Activated T-helper 2 cell treated with anti-CD3 and anti-CD28 coated beads, Interferon-gamma antibody, Interleukin-2, Interleukin-4, amounts not matched to agents 10 μg/mL and 5 μg/mL and 100 μg/mL, durations not matched to agents 14 hours and 24 hours and 36 hours (primary cell): ENCODE measurements around the gene PFKL. TPM values are rescaled to one million over a fixed set of nuclear protein-coding genes. Genes with fewer than 3 reads are reported as not detected.
A peak's percentile ranks its signal among the peaks of the same experiment; 100 is the strongest.

Experiments
- DNase-seq: peaks from one replicate; pipeline ENCODE4 v3.0.0; 2021; ENCODE audit warnings: low spot score
- H3K27ac Mint-ChIP-seq: one replicate; pipeline ENCODE4 v1.8.0; 2021; ENCODE audit warnings: mixed read lengths
- H3K27me3 Mint-ChIP-seq: one replicate; pipeline ENCODE4 v1.8.0; 2021; ENCODE audit warnings: low read depth, mixed read lengths
- H3K36me3 Mint-ChIP-seq: one replicate; pipeline ENCODE4 v1.8.0; 2021; ENCODE audit warnings: low read depth, mixed read lengths
- H3K4me1 Mint-ChIP-seq: one replicate; pipeline ENCODE4 v1.8.0; 2021; ENCODE audit warnings: low read depth, mixed read lengths
- H3K4me3 Mint-ChIP-seq: one replicate; pipeline ENCODE4 v1.8.0; 2021; ENCODE audit warnings: low read depth, mild to moderate bottlenecking, moderate library complexity, mixed read lengths
- H3K9me3 Mint-ChIP-seq: one replicate; pipeline ENCODE4 v1.8.0; 2021; ENCODE audit warnings: mixed read lengths
- intact Hi-C: fragments of 100-400 bp; cut with micrococcal nuclease; formaldehyde crosslinking; loops from one replicate; pipeline ENCODE4 v1.15.1; 2023
- total RNA-seq: library from RNA; stranded (reverse); gene quantifications from 2 replicates; pipeline ENCODE4 v1.2.3, GENCODE V29; 2022

The PFKL gene
- total RNA-seq, 1 donor from 2014 or later, result 156 TPM

DNA sequence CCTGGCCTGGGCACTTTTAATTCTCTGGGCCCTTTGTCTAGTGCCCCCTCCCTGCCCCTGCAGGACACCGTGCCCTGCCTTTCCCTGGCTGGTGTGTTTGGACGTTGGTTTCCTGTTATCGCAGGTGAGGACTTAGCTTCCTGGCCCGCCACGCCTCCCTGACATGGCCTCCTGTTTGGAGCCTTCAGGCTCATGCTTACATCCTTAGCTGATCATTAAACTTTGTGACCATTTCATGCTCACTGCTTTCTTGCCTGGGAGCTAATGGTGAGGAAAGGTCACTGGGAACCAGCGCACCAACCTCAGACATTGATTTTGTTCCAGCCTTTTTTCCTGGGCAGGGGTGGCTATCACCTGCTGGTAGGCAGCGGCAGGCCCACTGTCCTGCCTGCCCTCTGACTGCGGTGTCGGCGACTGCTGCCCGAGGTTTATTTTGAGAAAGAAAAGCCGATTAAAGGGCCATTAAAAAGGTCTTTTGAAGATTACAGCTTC, 3.7 kb downstream of the PFKL start:
- no peaks in the 10 kb centered on the region for H3K27me3 Mint-ChIP-seq
- no peaks in the 10 kb centered on the region for H3K9me3 Mint-ChIP-seq
- intact Hi-C loops, result no loop called here
- no peak for DNase-seq
- H3K36me3 Mint-ChIP-seq, result peaks cover 29% of the 10 kb centered on the region
- peak overlapping the region; percentile 52 for H3K4me3 Mint-ChIP-seq
- peak overlapping the region; percentile 47 for H3K27ac Mint-ChIP-seq
- H3K4me1 Mint-ChIP-seq, result peaks cover 25% of the 10 kb centered on the region

DNA sequence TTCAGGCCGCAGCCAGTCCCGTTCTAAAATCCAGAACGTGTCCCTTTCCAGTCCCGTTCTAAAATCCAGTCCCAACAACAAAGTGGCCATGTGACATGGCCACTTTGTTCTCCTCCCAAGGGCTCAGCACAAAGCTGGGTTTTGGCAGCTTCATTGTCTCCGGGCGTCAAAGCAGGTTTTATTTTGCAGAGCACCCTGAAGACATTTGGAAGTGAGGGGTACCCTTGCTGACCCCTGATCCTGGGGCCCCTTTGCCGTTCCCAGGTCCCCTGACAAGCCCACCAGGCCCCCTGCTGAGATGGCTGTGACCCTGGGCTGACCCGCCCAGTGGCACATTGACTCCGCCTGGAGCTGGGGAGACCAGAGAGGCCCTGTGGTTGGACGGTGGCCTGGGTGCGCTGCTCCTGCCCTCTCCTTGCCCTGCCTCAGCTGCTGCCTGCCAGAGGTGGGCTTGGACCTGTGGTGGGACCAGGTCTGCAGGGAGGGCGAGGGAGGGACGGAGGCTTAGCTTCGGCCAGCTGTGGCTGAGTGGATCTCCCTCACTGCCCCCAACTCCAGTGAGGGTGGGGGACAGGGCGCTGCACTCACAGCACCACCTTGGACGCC, 4.3 kb downstream of the PFKL start:
- intact Hi-C loops, result no loop called here
- H3K36me3 Mint-ChIP-seq, result peaks cover 29% of the 10 kb centered on the region
- no peaks in the 10 kb centered on the region for H3K9me3 Mint-ChIP-seq
- no peak overlapping the region for H3K4me3 Mint-ChIP-seq
- no peak for DNase-seq
- peaks cover 22% of the 10 kb centered on the region for H3K4me1 Mint-ChIP-seq
- no peaks in the 10 kb centered on the region for H3K27me3 Mint-ChIP-seq
- no peak overlapping the region for H3K27ac Mint-ChIP-seq

DNA sequence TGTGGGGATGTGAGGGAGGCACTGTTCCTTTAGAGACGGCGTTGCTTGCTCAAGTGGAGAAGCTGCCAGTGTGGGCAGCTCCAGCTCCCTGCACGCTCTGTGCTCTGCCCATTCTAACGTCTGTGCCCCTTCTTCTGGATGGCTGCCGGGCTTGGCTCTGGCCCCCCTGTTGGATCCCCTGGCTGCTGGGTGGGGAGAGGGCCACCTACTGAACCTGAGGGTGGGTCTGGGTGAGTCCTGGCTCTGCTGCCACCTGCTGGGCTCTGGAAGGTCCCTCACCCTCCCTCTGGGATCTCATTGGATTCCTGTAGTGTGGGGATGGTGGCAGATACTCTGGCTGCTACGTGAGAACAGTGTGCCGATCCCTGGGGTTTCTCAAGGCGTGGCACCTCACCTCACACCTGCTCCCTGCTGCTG, 5.0 kb downstream of the PFKL start:
- intact Hi-C loops, result no loop called here
- Mint-ChIP-seq H3K27me3 (no peaks in the 10 kb centered on the region), H3K36me3 (peaks cover 29% of the 10 kb centered on the region), H3K4me1 (peaks cover 19% of the 10 kb centered on the region), H3K4me3 (no peak overlapping the region), H3K27ac (peak overlapping the region; percentile 72), H3K9me3 (no peaks in the 10 kb centered on the region)
- no peak for DNase-seq

DNA sequence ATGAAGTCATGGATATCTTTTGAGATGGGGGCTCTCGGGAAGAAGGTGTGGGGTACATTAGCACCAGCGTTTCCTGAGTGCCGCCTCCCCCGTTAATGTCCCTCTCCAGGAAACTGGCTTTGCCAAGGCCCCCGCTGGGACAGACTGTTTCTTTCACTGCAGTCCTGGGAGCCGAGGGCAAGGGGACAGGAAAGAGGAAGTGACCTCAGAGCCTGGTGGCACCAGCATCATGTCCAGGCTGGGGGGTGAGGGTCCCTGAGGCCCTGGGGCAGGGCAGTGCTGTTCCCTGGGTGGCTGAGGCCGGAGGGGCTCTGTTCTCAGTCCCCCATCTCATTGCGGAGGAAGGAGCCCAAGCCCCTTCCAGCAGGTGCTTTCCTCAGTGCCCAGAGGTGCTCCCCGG, 5.8 kb downstream of the PFKL start:
- no peak for DNase-seq
- Mint-ChIP-seq H3K27me3 (no peaks in the 10 kb centered on the region), H3K4me3 (no peak overlapping the region), H3K9me3 (no peaks in the 10 kb centered on the region), H3K27ac (no peak overlapping the region), H3K36me3 (peaks cover 28% of the 10 kb centered on the region), H3K4me1 (peaks cover 19% of the 10 kb centered on the region)
- intact Hi-C loops, result no loop called here

DNA sequence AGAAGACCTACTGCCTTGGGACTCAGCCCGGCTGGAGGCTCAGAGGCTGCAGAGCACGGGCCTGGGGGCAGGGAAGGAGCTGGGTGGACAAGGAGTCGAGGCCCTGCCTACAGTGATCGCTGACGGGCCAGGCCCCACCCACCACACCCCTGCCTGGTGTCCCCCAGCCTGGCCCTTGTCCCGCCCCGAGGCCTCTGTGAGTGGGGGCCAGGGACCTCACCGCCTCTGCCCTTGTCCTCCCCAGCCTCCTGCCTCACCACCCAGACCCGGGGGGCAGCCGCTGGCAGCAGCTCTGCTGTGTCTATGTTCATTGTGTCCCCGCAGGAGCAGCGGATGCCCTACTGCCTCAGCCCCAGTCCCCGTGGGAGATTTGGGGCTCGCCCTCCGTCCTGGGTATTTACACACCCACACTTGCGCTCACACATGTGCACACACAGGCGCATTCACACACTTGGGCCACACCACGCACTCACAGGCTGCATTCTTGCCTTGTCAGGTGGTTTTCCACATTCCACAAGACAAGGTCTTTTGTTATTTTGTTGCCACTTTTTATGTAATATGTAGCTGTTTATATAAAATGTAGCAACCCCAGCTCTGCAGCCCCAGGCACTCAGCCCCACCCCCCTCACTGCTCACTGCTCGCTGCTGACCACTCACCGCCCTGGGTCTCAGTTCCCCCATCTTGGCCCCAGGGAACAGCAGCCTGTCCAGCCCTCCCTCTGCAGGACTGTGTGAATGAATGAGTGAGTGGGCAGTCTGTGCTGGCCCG, 7.3 kb downstream of the PFKL start:
- Mint-ChIP-seq H3K4me3 (no peak overlapping the region), H3K9me3 (no peaks in the 10 kb centered on the region), H3K27ac (no peak overlapping the region), H3K36me3 (peaks cover 34% of the 10 kb centered on the region), H3K27me3 (no peaks in the 10 kb centered on the region), H3K4me1 (peaks cover 12% of the 10 kb centered on the region)
- intact Hi-C loops, result no loop called here
- DNase-seq, result no peak

DNA sequence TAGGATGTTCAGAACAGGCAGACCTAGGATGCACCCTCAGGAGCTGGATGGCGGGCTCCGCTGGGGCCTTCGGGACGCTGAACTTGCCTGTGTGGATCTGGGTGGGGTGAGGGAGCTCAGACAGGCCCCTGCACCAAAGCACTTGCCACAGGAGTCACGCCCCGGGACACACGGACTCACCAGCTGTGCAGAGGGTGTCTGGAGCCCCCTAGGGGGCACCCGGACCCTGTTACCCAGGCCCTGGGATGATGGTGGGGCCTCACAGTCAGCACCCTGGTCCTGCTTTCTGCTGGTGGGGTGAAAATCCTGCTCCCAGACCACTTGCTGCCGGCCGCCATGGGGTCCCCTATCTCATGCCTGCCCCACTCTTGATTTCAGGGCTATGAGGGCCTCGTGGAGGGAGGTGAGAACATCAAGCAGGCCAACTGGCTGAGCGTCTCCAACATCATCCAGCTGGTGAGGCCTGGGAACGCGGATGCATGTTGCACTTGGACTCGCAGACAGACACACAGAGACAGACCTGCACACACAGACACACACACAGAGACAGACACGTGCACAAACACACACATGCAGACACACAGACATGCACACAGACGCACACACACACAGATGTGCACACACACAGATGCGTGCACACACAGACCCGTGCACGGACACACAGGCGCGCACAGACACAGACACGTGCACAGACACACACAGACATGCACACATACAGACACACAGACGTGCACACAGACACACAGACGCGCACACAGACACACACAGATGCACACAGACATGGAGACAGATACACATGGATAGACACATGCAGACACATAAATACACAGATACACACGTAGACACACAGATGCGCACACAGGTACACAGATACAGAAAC, 11.0 kb downstream of the PFKL start:
- H3K36me3 Mint-ChIP-seq, result peaks cover 36% of the 10 kb centered on the region
- no peak for DNase-seq
- no peak overlapping the region for H3K27ac Mint-ChIP-seq
- H3K27me3 Mint-ChIP-seq, result no peaks in the 10 kb centered on the region
- intact Hi-C loops, result no loop called here
- no peak overlapping the region for H3K4me3 Mint-ChIP-seq
- no peaks in the 10 kb centered on the region for H3K4me1 Mint-ChIP-seq
- H3K9me3 Mint-ChIP-seq, result no peaks in the 10 kb centered on the region

DNA sequence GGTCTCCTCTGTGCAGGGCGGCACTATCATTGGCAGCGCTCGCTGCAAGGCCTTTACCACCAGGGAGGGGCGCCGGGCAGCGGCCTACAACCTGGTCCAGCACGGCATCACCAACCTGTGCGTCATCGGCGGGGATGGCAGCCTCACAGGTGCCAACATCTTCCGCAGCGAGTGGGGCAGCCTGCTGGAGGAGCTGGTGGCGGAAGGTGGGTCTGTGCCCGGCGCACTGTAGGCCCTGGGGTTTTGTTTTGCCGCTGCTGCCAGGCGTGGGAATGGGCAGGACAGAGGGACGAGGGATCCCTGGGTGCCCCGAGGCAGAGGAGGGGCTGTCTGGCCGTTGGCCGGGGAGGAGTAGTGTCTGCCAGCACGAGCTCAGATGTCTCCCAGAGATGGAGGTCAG, 12.2 kb downstream of the PFKL start:
- H3K4me3 Mint-ChIP-seq, result no peak overlapping the region
- peaks cover 35% of the 10 kb centered on the region for H3K36me3 Mint-ChIP-seq
- no peaks in the 10 kb centered on the region for H3K9me3 Mint-ChIP-seq
- H3K27me3 Mint-ChIP-seq, result no peaks in the 10 kb centered on the region
- intact Hi-C loops, result no loop called here
- no peak for DNase-seq
- no peaks in the 10 kb centered on the region for H3K4me1 Mint-ChIP-seq
- no peak overlapping the region for H3K27ac Mint-ChIP-seq

DNA sequence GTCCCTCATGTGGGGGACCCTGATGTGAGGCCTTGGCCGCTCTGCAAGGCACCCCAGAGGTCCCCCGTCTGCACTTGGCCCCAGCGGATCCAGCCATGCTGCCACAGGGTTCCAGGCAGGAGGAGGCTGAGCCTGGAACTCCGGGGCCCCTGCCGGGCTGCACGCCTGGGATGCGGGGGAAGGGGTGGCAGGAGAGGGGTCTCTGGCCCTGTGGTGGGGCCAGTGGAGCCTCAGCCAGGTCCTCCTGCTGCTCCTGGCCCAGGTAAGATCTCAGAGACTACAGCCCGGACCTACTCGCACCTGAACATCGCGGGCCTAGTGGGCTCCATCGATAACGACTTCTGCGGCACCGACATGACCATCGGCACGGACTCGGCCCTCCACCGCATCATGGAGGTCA, 12.9 kb downstream of the PFKL start:
- no peak for DNase-seq
- Mint-ChIP-seq H3K36me3 (peaks cover 29% of the 10 kb centered on the region), H3K4me3 (no peak overlapping the region)

DNA sequence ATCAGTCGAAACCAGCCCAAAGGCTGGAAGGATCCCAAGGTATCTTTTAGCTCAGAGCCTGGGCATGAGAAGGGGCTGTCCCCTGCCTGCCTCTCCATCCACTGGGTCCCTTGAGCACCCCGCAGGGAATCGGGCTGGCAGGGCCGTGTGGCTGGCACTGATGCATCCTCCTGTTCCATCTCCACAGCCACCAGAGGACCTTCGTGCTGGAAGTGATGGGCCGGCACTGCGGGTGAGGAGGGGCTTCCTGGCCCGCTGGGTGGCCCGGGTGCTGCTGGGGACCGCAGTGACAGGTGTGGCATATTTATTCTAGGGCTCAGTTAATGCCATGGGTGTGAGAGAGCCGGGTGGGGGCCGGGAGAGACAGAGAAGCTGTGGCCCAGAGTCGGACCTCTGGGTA, 13.6 kb downstream of the PFKL start:
- Mint-ChIP-seq H3K27me3 (no peaks in the 10 kb centered on the region), H3K4me1 (no peaks in the 10 kb centered on the region), H3K36me3 (peaks cover 26% of the 10 kb centered on the region), H3K4me3 (no peak overlapping the region), H3K9me3 (no peaks in the 10 kb centered on the region), H3K27ac (no peak overlapping the region)
- intact Hi-C loops, result no loop called here
- DNase-seq, result no peak

More for the DNA sequence above, 12.9 kb downstream of the PFKL start:
- H3K27ac Mint-ChIP-seq, result no peak overlapping the region
- no peaks in the 10 kb centered on the region for H3K9me3 Mint-ChIP-seq
- H3K4me1 Mint-ChIP-seq, result no peaks in the 10 kb centered on the region
- intact Hi-C loops, result no loop called here
- H3K27me3 Mint-ChIP-seq, result no peaks in the 10 kb centered on the region

DNA sequence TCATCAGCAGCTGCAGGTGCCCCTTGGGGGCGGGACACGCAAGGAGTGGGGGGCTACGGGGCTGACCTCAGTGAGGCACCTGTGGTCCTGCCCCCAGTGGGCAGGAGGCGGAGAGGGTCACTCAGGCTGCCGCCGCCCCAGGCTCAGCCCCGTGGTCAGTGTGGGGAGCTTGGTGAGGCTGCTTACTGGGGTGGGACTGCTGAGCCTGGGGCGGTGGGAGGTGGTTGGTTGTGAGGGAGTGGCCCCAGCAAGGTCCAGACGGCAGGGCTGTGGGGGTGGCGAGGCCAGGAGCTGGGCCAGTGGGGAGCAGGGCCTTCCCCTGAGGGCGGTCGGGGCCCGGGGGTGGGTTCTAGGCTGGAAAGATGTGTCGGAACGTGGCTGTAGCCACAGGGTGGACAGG, 14.3 kb downstream of the PFKL start:
- Mint-ChIP-seq H3K27ac (no peak overlapping the region), H3K27me3 (no peaks in the 10 kb centered on the region), H3K4me3 (no peak overlapping the region), H3K4me1 (no peaks in the 10 kb centered on the region), H3K9me3 (no peaks in the 10 kb centered on the region), H3K36me3 (peaks cover 28% of the 10 kb centered on the region)
- no peak for DNase-seq
- intact Hi-C loops, result no loop called here

DNA sequence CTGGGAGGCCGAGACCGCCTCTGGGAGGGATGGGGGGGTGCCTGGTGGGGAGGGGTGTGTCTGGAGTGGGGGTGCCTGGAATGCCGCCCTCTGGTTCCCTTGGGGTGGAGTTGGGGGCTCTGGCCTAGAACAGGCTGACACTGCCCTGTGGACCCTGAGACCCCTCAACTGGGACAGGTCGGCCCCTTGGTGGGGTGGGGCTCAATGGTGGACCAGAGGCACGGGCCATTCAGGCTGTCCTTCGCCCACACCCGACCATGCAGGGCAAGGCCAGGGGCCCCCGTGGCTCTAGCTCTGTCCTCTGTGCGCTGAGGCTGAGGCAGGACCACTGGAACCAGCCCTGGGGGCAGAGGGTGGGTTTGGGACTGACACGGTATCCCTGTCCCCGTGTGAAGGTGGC, 14.7 kb downstream of the PFKL start:
- H3K36me3 Mint-ChIP-seq, result peaks cover 32% of the 10 kb centered on the region
- no peak overlapping the region for H3K27ac Mint-ChIP-seq
- no peaks in the 10 kb centered on the region for H3K9me3 Mint-ChIP-seq
- no peak overlapping the region for H3K4me3 Mint-ChIP-seq
- intact Hi-C loops, result no loop called here
- H3K27me3 Mint-ChIP-seq, result no peaks in the 10 kb centered on the region
- no peak for DNase-seq
- H3K4me1 Mint-ChIP-seq, result no peaks in the 10 kb centered on the region

DNA sequence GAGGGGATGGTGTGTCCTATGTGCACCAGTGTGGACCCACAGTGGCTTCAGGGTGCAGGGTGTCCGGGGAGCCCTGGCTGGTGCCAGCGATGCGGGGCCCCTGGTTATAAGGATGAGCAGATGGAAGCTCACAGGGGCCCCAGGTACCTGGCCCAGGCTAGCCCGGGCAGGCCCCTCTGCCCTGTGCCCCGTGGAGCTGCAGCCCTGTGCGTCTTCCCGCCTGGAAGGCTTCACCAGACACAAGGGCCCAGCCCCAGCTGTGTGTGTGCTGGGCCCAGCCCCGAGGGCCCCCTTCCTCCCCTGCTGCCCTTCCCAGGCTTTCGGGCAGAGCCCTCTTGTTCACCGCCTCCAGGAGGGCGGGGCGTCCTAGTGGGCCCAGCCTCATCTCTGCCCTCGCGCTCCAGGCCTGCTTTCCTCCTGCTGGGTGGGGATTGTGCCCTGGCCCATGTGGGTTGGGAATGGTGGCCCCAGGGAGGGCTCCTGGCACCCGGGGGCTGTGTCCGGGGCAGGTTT, 15.9 kb downstream of the PFKL start:
- Mint-ChIP-seq H3K27ac (no peak overlapping the region), H3K9me3 (no peaks in the 10 kb centered on the region), H3K4me1 (no peaks in the 10 kb centered on the region), H3K27me3 (no peaks in the 10 kb centered on the region), H3K36me3 (peaks cover 32% of the 10 kb centered on the region), H3K4me3 (no peak overlapping the region)
- intact Hi-C loops, result no loop called here
- no peak for DNase-seq
